IMR-90 (cell line): ENCODE data around the gene CMC2. TPM values are rescaled to one million over a fixed set of nuclear protein-coding genes. Genes with fewer than 3 reads are reported as not detected.

Experiments
- ATAC-seq: fragments of 200-7000 bp; cut with Tn5 transposase; 2 replicates; pipeline ENCODE4 v1.9.1; 2020; ENCODE audit warnings: low read depth, mild to moderate bottlenecking, moderate library complexity
- BruUV-seq: library from RNA; stranded (reverse); fragments of 400-500 nt; replicated peaks from 2 replicates; lab custom pipeline; 2021; lab: Mats Ljungman, UMichigan
- CTCF ChIA-PET: fragments of 300-600 bp; formaldehyde crosslinking; extraction: SDS; loops from one replicate; lab custom pipeline; 2021; ENCODE audit warnings: antibody characterized with exemption; lab: Yijun Ruan, JAX
- POLR2A ChIA-PET: fragments of 300-600 bp; sonication (Branson Sonifier 250); formaldehyde crosslinking; loops from one replicate; lab custom pipeline; 2022; ENCODE audit warnings: antibody characterized with exemption; ENCODE audit not compliant: unreplicated experiment; lab: Charles Lee
- DNase-seq: peaks from one replicate; pipeline ENCODE4 v3.0.0; 2013
- H2AFZ ChIP-seq: replicated peaks from 2 replicates; pipeline ENCODE3; 2013; ENCODE audit warnings: low read length, mild to moderate bottlenecking; ENCODE audit not compliant: poor library complexity
- H2AK5ac ChIP-seq: 2 replicates; pipeline ENCODE4 v1.6.1; 2013; ENCODE audit warnings: low read depth, low read length, inconsistent platforms
- H2AK9ac ChIP-seq: replicated peaks from 2 replicates; pipeline ENCODE3; 2013; ENCODE audit warnings: mild to moderate bottlenecking, low read depth, low read length, moderate library complexity; ENCODE audit not compliant: poor library complexity
- H2BK120ac ChIP-seq: 2 replicates; pipeline ENCODE4 v1.6.1; 2013; ENCODE audit warnings: low read depth, low read length, inconsistent platforms
- H2BK15ac ChIP-seq: 3 replicates; pipeline ENCODE4 v1.6.1; 2013; ENCODE audit warnings: low read depth, low read length, inconsistent platforms
- H2BK20ac ChIP-seq: 2 replicates; pipeline ENCODE4 v1.6.1; 2013; ENCODE audit warnings: low read depth, mild to moderate bottlenecking, inconsistent platforms, low read length, moderate library complexity
- H2BK5ac ChIP-seq: 2 replicates; pipeline ENCODE4 v1.6.1; 2013; ENCODE audit warnings: mild to moderate bottlenecking, low read depth, low read length, inconsistent platforms; ENCODE audit not compliant: poor library complexity, severe bottlenecking
- H3K14ac ChIP-seq: replicated peaks from 2 replicates; pipeline ENCODE4 v1.6.1; 2013; ENCODE audit warnings: low read depth, low read length, inconsistent platforms
- H3K18ac ChIP-seq: 2 replicates; pipeline ENCODE4 v1.6.1; 2013; ENCODE audit warnings: low read depth, low read length, control low read depth
- H3K23ac ChIP-seq: 2 replicates; pipeline ENCODE4 v1.6.1; 2013; ENCODE audit warnings: low read depth, low read length, inconsistent platforms
- H3K27ac ChIP-seq: 2 replicates; pipeline ENCODE4 v1.5.1; 2013; ENCODE audit warnings: mild to moderate bottlenecking, control low read depth, low read length; ENCODE audit not compliant: insufficient read depth
- H3K27me3 ChIP-seq: 2 replicates; pipeline ENCODE4 v1.6.1; 2013; ENCODE audit warnings: low read length; ENCODE audit not compliant: control insufficient read depth, insufficient read depth
- H3K36me3 ChIP-seq: 2 replicates; pipeline ENCODE4 v1.6.1; 2013; ENCODE audit warnings: low read length, mixed read lengths; ENCODE audit not compliant: control insufficient read depth, insufficient read depth
- H3K4ac ChIP-seq: 2 replicates; pipeline ENCODE4 v1.6.1; 2013; ENCODE audit warnings: low read depth, low read length, inconsistent platforms
- H3K4me1 ChIP-seq: 2 replicates; pipeline ENCODE4 v1.6.1; 2013; ENCODE audit warnings: low read length, mixed read lengths; ENCODE audit not compliant: control insufficient read depth, insufficient read depth
- H3K4me2 ChIP-seq: 2 replicates; pipeline ENCODE4 v1.6.1; 2013; ENCODE audit warnings: low read depth, mild to moderate bottlenecking, control low read depth, low read length, moderate library complexity
- H3K4me3 ChIP-seq: 2 replicates; pipeline ENCODE4 v1.5.1; 2013; ENCODE audit warnings: low read depth, mild to moderate bottlenecking, control low read depth, low read length, moderate library complexity; ENCODE audit not compliant: insufficient read depth
- H3K56ac ChIP-seq: 2 replicates; pipeline ENCODE4 v1.6.1; 2013; ENCODE audit warnings: low read length, inconsistent platforms; ENCODE audit not compliant: insufficient read depth; ENCODE audit errors: extremely low read depth
- H3K79me1 ChIP-seq, 2 experiments: 2 replicates each; pipeline ENCODE4 v1.6.1; 2013; ENCODE audit warnings: low read length in 2 of 2, inconsistent platforms in 1 of 2, low read depth in 1 of 2
- H3K9ac ChIP-seq: 2 replicates; pipeline ENCODE4 v1.6.1; 2013; ENCODE audit warnings: low read depth, low read length, control low read depth
- H3K9me1 ChIP-seq: 2 replicates; pipeline ENCODE4 v1.6.1; 2013; ENCODE audit warnings: low read length, inconsistent platforms; ENCODE audit not compliant: insufficient read depth
- H3K9me3 ChIP-seq: 2 replicates; pipeline ENCODE4 v1.6.1; 2013; ENCODE audit warnings: low read length; ENCODE audit not compliant: control insufficient read depth, insufficient read depth
- H4K20me1 ChIP-seq: 2 replicates; pipeline ENCODE4 v1.6.1; 2013; ENCODE audit warnings: low read length, inconsistent platforms; ENCODE audit not compliant: insufficient read depth
- H4K5ac ChIP-seq: 2 replicates; pipeline ENCODE4 v1.6.1; 2013; ENCODE audit warnings: mild to moderate bottlenecking, low read depth, low read length, control low read depth
- H4K8ac ChIP-seq, 2 experiments: 2 replicates each; pipeline ENCODE4 v1.6.1; 2013; ENCODE audit warnings: low read depth in 2 of 2, low read length in 2 of 2, control low read depth in 1 of 2, inconsistent platforms in 1 of 2
- H4K91ac ChIP-seq: 2 replicates; pipeline ENCODE4 v1.6.1; 2013; ENCODE audit warnings: low read depth, low read length, inconsistent platforms; ENCODE audit not compliant: insufficient read depth
- RCOR1 ChIP-seq: IDR thresholded peaks from 2 replicates; pipeline ENCODE4 v1.6.1; 2012; ENCODE audit warnings: mild to moderate bottlenecking, low read length, improper control_type of control experiment; ENCODE audit not compliant: insufficient replicate concordance
- WGBS, 2 experiments: methylation state at CpG; one replicate each; pipeline versions ENCODE4 v1.1.5 to v1.1.7; 2013; ENCODE audit warnings: missing lambda C conversion rate in 2 of 2; ENCODE audit not compliant: insufficient read length in 1 of 2; ENCODE audit errors: extremely low coverage in 2 of 2; 5-methylcytosine and 5-hydroxymethylcytosine counted together
- dilution Hi-C: fragments of 300-500 bp; cut with HindIII; formaldehyde crosslinking; loops from one replicate; pipeline ENCODE4 v1.14.3; 2018; ENCODE audit warnings: low sequenced_read_pairs; ENCODE audit not compliant: unreplicated experiment
- in situ Hi-C: fragments of 300-500 bp; cut with MboI; formaldehyde crosslinking; loops from 3 replicates; pipeline ENCODE4 v1.14.3; 2019; ENCODE audit warnings: low sequenced_read_pairs, inconsistent platforms, mixed read lengths
- intact Hi-C: fragments of 100-400 bp; cut with micrococcal nuclease; formaldehyde crosslinking; loops from 2 replicates; pipeline ENCODE4 v1.10.0; 2022
- polyA plus RNA-seq, 3 experiments: library from polyadenylated mRNA; depleted of rRNA; stranded (reverse); fragments of >200 nt; gene quantifications; 2 replicates each; pipeline ENCODE4 v1.2.3, GENCODE V29; 2012; ENCODE audit warnings: low replicate concordance in 1 of 3
- total RNA-seq: library from RNA; depleted of rRNA; stranded (reverse); fragments of >200 nt; gene quantifications from 2 replicates; pipeline ENCODE4 v1.2.3, GENCODE V29; 2012

Gene CMC2
- total and polyA plus RNA-seq, 2 of the 4 experiments (the other 2 are of a cell fraction), result 57.0 to 104 TPM

DNA sequence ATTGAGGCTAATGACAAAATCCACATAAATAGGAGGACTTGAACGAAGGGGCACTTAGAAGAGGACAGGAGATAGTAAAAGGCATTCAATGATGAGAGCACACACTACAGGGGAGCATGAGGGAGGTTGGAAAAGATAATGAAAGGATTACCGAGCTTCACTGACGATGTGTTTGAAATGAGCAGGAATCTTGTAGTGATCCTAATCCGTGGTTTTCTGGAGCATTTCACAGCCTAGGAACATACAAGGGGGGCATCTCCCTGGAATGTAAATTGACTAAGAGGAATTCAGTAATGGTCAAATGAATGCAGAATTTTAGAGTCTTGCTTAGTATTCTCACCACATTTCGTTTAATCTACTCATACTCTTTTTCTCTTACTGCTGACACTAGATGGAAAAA, 34.2 kb upstream of the CMC2 start:
- no peak overlapping the region for H3K18ac ChIP-seq
- H3K27me3 ChIP-seq, result no peaks in the 10 kb centered on the region
- POLR2A ChIA-PET, result no interaction called here
- H4K91ac ChIP-seq, result no peak overlapping the region
- H2AK5ac ChIP-seq, result no peak overlapping the region
- no peak overlapping the region for H4K5ac ChIP-seq
- no peak overlapping the region for H2BK5ac ChIP-seq
- no peak overlapping the region for H3K4me2 ChIP-seq
- H3K36me3 ChIP-seq, result peaks cover 29% of the 10 kb centered on the region
- no peaks in the 10 kb centered on the region for H3K9me3 ChIP-seq
- DNase-seq (no peak), ATAC-seq (no peak)
- H2BK20ac ChIP-seq, result no peak overlapping the region
- H3K4me1 ChIP-seq, result peaks cover 2% of the 10 kb centered on the region; the same call in 1 of the 2 replicates
- no peak overlapping the region for H2AFZ ChIP-seq
- BruUV-seq, result no TSS peak
- H3K4ac ChIP-seq, result no peak overlapping the region
- intact Hi-C loops (no loop called here), dilution Hi-C loops (no loop called here), in situ Hi-C loops (loop anchor here (25.0 kb wide), 1 partner anchor 696 kb away; no protein-coding TSS in a partner anchor)
- peaks cover 35 to 38% of the 10 kb centered on the region in 2 experiments for H3K79me1 ChIP-seq
- H3K23ac ChIP-seq, result no peak overlapping the region
- TF ChIP-seq RCOR1, result no peak
- WGBS, 2 experiments, result 87% methylated on average over 3 of the region's 5 CpGs; no CpG with 5 or more reads in 1 of the 2 experiments
- no peak overlapping the region for H2AK9ac ChIP-seq
- H3K4me3 ChIP-seq, result no peak overlapping the region
- H3K9me1 ChIP-seq, result peaks cover 13% of the 10 kb centered on the region; the same call in 1 of the 2 replicates
- H4K8ac ChIP-seq, result no peak overlapping the region
- H2BK120ac ChIP-seq, result no peak overlapping the region
- H2BK15ac ChIP-seq, result no peak overlapping the region
- no peak overlapping the region for H3K14ac ChIP-seq
- CTCF ChIA-PET, result no interaction called here
- peaks cover 9% of the 10 kb centered on the region; the same call in 1 of the 2 replicates for H4K20me1 ChIP-seq
- no peak overlapping the region for H3K27ac ChIP-seq
- H3K9ac ChIP-seq, result no peak overlapping the region
- no peak overlapping the region for H3K56ac ChIP-seq
